ENCODE results near the gene FAM13A. TPM values are rescaled to one million over a fixed set of nuclear protein-coding genes. Genes with fewer than 3 reads are reported as not detected.

The FAM13A gene
- total and polyA plus RNA-seq, 2 of the 8 experiments (the other 6 are each of a cell fraction or from before 2014, with no cell fraction given) = 7.1 to 16.5 TPM

DNA sequence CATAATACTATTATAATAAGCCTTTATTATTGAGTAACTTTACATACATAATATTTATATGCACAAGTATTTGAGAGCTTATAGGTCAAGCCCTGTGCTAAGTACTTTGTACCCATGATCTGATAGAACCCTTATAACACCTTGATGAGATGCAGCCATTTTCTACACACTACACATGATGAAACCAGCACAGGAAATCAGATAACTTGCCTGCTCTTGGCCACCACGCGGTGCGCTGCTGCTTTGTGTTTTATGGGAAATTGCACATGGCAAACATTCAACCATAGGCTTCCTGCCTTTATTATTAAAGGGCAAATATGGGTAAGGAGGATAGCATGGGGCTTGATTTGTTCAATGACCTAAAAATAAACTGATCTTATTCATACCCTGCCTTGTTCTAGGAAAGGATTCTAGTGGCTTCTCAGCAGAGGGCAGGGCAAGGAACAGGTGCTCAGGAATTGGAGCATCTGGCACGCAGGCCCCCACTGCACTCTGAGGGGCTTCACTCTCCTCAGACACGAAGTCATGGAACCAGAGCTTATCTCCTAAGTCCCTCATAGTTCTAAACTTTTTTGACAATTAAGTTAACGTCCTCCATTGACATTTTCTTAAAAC is 327.7 kb downstream of the FAM13A start:
- Histone ChIP-seq H3K4me2 (ENCODE audit: insufficient read depth in 1 of 2, low read depth in 2 of 2, low read length in 2 of 2) (no peak overlapping the region), H3K23me2 (ENCODE audit: low read depth, low read length) (no peaks in the 10 kb centered on the region), H3K9me3 (ENCODE audit: insufficient read depth in 2 of 2, low read depth in 1 of 2, low read length in 1 of 2) (no peaks in the 10 kb centered on the region), H2AFZ (ENCODE audit: low read length) (no peak overlapping the region), H3K9ac (replicated peaks in 1 of 4; ENCODE audit: extremely low read depth in 1 of 4, low read depth in 3 of 4, low read length in 3 of 4) (no peak overlapping the region), H3K56ac (replicated peaks; ENCODE audit: insufficient read length, low read depth, low read length) (no peak overlapping the region), H3K23ac (ENCODE audit: insufficient read length) (no peak overlapping the region), H3K18ac (ENCODE audit: extremely low read depth, low read length) (no peak overlapping the region), H3K14ac (ENCODE audit: insufficient read length) (no peak overlapping the region), H2BK120ac (replicated peaks; ENCODE audit: low read depth, low read length) (no peak overlapping the region), H3K4me3 (ENCODE audit: extremely low read depth in 1 of 4, insufficient read depth in 2 of 4, low read depth in 3 of 4, low read length in 4 of 4) (no peak overlapping the region), H3K27me3 (replicated peaks in 1 of 4; ENCODE audit: control insufficient read depth in 3 of 4, extremely low read depth in 1 of 4, insufficient read depth in 3 of 4, low read length in 3 of 4) (no peaks in the 10 kb centered on the region), H2BK20ac (ENCODE audit: low read length) (no peak overlapping the region), H4K8ac (ENCODE audit: extremely low read depth, insufficient read depth, low read length) (no peak overlapping the region), H3K4me1 (replicated peaks in 1 of 4; ENCODE audit: control insufficient read depth in 3 of 4, insufficient read depth in 4 of 4, low read length in 3 of 4) (peaks cover 0 to 4% (median 1%) of the 10 kb centered on the region in 4 experiments; a peak in 2 of 7 replicates), H2AK5ac (ENCODE audit: low read depth, low read length) (no peak overlapping the region), H2BK5ac (ENCODE audit: low read depth, low read length) (no peak overlapping the region), H4K5ac (ENCODE audit: insufficient read length, low read depth, low read length) (no peak overlapping the region), H3K79me1 (ENCODE audit: low read depth, low read length) (no peaks in the 10 kb centered on the region), H4K91ac (replicated peaks; ENCODE audit: insufficient read length, low read length) (no peak overlapping the region), H4K20me1 (replicated peaks in 1 of 2; ENCODE audit: control insufficient read depth in 1 of 2, insufficient read depth in 2 of 2, low read length in 2 of 2) (no peaks in the 10 kb centered on the region), H3K36me3 (ENCODE audit: control insufficient read depth in 2 of 4, insufficient read depth in 4 of 4, low read length in 3 of 4) (peaks cover 2 to 12% (median 7%) of the 10 kb centered on the region in 4 experiments; a peak in 6 of 8 replicates), H2BK15ac (ENCODE audit: low read length) (no peak overlapping the region), H2BK12ac (ENCODE audit: low read depth, low read length) (no peak overlapping the region), H3K79me2 (ENCODE audit: control insufficient read depth in 1 of 2, insufficient read depth in 2 of 2, low read length in 2 of 2) (no peaks in the 10 kb centered on the region), H3K27ac (ENCODE audit: low read depth, low read length) (no peak overlapping the region), H3K4ac (replicated peaks; ENCODE audit: insufficient read length, low read depth, low read length) (no peak overlapping the region)
- FAIRE-seq (no peak), DNase-seq (ENCODE audit: low read depth in 1 of 2, low spot score in 2 of 2) (no peak)
- 95% methylated on average over 6 of the region's 6 CpGs; no CpG with 5 or more reads in 1 of the 2 experiments for WGBS, 2 experiments (ENCODE audit: extremely low coverage in 1 of 2, insufficient coverage in 1 of 2, insufficient read length in 1 of 2, insufficient replicate concordance in 2 of 2, low coverage in 1 of 2, low lambda C conversion rate in 2 of 2, missing lambda C conversion rate in 1 of 2)
- TF ChIP-seq POU5F1 (IDR thresholded peaks at IDR 0.05; ENCODE audit: low read depth, low read length) (no peak), EP300 (IDR thresholded peaks at IDR 0.05; ENCODE audit: borderline replicate concordance in 1 of 2, low read depth in 2 of 2, low read length in 2 of 2) (no peak), KDM1A (IDR thresholded peaks at IDR 0.05; ENCODE audit: borderline replicate concordance, low read length) (no peak), SP4 (IDR thresholded peaks at IDR 0.05; ENCODE audit: low read length) (no peak), SRF (IDR thresholded peaks at IDR 0.05; ENCODE audit: low read depth, low read length) (no peak), RBBP5 (IDR thresholded peaks at IDR 0.05; ENCODE audit: borderline replicate concordance, low read depth, low read length) (no peak), CHD2 (IDR thresholded peaks at IDR 0.05; ENCODE audit: low read length) (no peak)
- TF ChIP-seq, protein P1, sequence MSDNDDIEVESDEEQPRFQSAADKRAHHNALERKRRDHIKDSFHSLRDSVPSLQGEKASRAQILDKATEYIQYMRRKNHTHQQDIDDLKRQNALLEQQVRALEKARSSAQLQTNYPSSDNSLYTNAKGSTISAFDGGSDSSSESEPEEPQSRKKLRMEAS (IDR thresholded peaks at IDR 0.05) = no peak
- CTCF ChIA-PET (ENCODE audit: partially characterized antibody) = interaction anchor here (0.8 to 2.2 kb wide), 2 partner anchors 8 to 11 kb away, joined by 3 to 6 read pairs; no protein-coding TSS in a partner anchor
- POLR2A ChIA-PET (ENCODE audit: partially characterized antibody) = no interaction called here

All from H1 (cell line).